GM21447 (cell line): ENCODE data around the gene C1R.
"Not testable (repeated sequence)": the region's sequence is repeated elsewhere in the genome, so short reads cannot be mapped to it uniquely, and the experiment has no call there.

Source experiments
- ATAC-seq: cut with Tn5 transposase; IDR thresholded peaks from one replicate; pipeline ENCODE4 v1.9.1; 2021; ENCODE audit not compliant: unreplicated experiment

Gene C1R

GRCh38 chr12:7039403-7039802 lies 52.8 kb downstream of the C1R start:
- ATAC-seq, result no peak

GRCh38 chr12:7038591-7038990 lies 53.7 kb downstream of the C1R start:
- no peak for ATAC-seq

- not testable (repeated sequence) for ATAC-seq
These were observed 54.8 kb downstream of the C1R start for GRCh38 chr12:7037411-7037810.

- no peak for ATAC-seq
These were observed 56.8 kb downstream of the C1R start for GRCh38 chr12:7035463-7035862.

GRCh38 chr12:7034464-7034863 lies 57.8 kb downstream of the C1R start:
- ATAC-seq, result no peak

GRCh38 chr12:7032990-7033389 lies 59.3 kb downstream of the C1R start:
- ATAC-seq, result no peak

- ATAC-seq, result no peak
These were observed 60.9 kb downstream of the C1R start for GRCh38 chr12:7031306-7031705.
